IPS DF 19.7 (cell line): ENCODE measurements around the gene TTLL11.

Experiments used
- DNase-seq: peaks from one replicate; pipeline ENCODE4 v3.0.0-alpha.2; 2013; ENCODE audit warnings: low read depth, low spot score

TTLL11 gene

GRCh38 chr9:122109035-122109813 is 16.1 kb upstream of the TTLL11 start:
- DNase-seq, result no peak

- no peak for DNase-seq
These were observed 14.2 kb upstream of the TTLL11 start for GRCh38 chr9:122107291-122107805.

GRCh38 chr9:122106576-122106975 is 13.5 kb upstream of the TTLL11 start:
- DNase-seq, result no peak

- DNase-seq, result no peak
These were observed 10.9 kb upstream of the TTLL11 start for GRCh38 chr9:122103985-122104384.

- no peak for DNase-seq
These were observed 9.0 kb upstream of the TTLL11 start for GRCh38 chr9:122102156-122102555.

- DNase-seq, result no peak
These were observed 7.6 kb upstream of the TTLL11 start for GRCh38 chr9:122100756-122101155.

- DNase-seq, result no peak
These were observed 6.3 kb upstream of the TTLL11 start for GRCh38 chr9:122099271-122099869.

- no peak for DNase-seq
These were observed 4.7 kb upstream of the TTLL11 start for GRCh38 chr9:122097679-122098315.

GRCh38 chr9:122096620-122097415 is 3.7 kb upstream of the TTLL11 start:
- no peak for DNase-seq

GRCh38 chr9:122095010-122095767 is 2.1 kb upstream of the TTLL11 start:
- DNase-seq, result no peak

GRCh38 chr9:122091682-122092592 is 1.2 kb downstream of the TTLL11 start:
- DNase-seq, result no peak

GRCh38 chr9:122090981-122091380 is 2.1 kb downstream of the TTLL11 start:
- no peak for DNase-seq

GRCh38 chr9:122090287-122090883 is 2.7 kb downstream of the TTLL11 start:
- no peak for DNase-seq

GRCh38 chr9:122088880-122089706 is 4.0 kb downstream of the TTLL11 start:
- no peak for DNase-seq

- no peak for DNase-seq
These were observed 5.5 kb downstream of the TTLL11 start for GRCh38 chr9:122087406-122088200.

GRCh38 chr9:122086873-122087272 is 6.2 kb downstream of the TTLL11 start:
- no peak for DNase-seq

- DNase-seq, result no peak
These were observed 7.8 kb downstream of the TTLL11 start for GRCh38 chr9:122085260-122085659.
